ENCODE data around the gene PRIMPOL.

PRIMPOL gene

DNA sequence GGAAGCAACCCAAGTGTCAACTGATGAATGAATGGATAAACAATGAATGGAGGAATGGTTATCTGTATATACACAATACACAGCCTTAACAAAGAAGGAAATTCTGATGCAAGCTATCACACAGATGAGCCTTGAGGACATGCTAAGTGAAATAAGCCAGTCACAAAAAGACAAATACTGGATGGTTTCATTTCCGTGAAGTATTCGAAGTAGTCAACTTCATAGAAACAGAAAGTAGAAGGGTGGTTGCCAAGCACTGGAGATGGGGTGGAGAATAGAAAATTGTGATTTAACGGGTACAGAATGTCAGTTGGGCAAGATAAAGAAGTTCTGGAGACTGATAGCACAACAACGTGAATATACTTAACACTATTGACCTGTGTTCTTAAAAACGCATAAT, 56.2 kb downstream of the PRIMPOL start:
- no peak for TF ChIP-seq CTCF (IDR thresholded peaks at IDR 0.05; ENCODE audit: borderline replicate concordance, insufficient read depth, low read depth, low read length)
- no peak overlapping the region for H3K4me3 ChIP-seq (ENCODE audit: low read depth, low read length)

- no peak for TF ChIP-seq CTCF (IDR thresholded peaks at IDR 0.05; ENCODE audit: borderline replicate concordance, insufficient read depth, low read depth, low read length)
- H3K4me3 ChIP-seq (ENCODE audit: low read depth, low read length) = no peak overlapping the region
These were observed 56.9 kb downstream of the PRIMPOL start for GRCh38 chr4:184706453-184706852.

DNA sequence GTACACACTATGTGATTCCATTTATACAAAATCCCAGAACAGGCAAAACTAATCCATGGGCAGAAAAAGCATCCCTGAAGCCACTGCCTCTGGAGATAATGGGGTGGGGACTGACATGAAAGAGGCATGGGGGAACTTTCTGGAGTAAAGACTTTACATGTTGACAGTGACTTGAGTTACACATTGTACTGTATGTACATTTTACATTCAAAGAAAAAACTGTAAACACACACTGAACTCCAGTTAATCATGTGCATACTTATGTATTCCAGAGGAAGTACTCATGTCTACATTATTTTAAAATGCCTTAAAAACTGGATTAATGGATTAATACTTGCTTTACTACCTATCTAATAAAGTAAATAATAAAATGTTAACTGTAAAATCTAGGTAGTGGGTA, 62.8 kb downstream of the PRIMPOL start:
- no peak for TF ChIP-seq CTCF (IDR thresholded peaks at IDR 0.05; ENCODE audit: borderline replicate concordance, insufficient read depth, low read depth, low read length)
- H3K4me3 ChIP-seq (ENCODE audit: low read depth, low read length) = no peak overlapping the region

DNA sequence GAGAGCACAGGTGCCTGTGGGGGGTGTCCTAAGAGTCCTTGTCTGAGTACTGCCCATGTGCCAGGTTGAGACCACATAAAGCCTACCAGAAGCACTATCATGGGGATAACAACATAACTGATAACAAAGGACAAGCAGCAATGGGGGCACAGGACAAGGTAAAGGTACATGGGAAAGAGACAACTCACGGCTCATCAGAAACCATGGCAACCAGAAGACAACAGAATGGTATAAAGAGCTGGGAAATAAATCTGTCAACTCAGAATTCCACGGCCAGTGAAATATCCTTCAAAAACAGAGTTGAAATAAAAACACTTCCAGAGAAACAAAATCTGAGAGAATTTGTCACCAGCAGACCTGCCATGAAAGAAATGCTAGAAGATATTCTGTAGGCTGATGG, 64.3 kb downstream of the PRIMPOL start:
- H3K4me3 ChIP-seq (ENCODE audit: low read depth, low read length) = no peak overlapping the region
- TF ChIP-seq CTCF (IDR thresholded peaks at IDR 0.05; ENCODE audit: borderline replicate concordance, insufficient read depth, low read depth, low read length) = no peak

DNA sequence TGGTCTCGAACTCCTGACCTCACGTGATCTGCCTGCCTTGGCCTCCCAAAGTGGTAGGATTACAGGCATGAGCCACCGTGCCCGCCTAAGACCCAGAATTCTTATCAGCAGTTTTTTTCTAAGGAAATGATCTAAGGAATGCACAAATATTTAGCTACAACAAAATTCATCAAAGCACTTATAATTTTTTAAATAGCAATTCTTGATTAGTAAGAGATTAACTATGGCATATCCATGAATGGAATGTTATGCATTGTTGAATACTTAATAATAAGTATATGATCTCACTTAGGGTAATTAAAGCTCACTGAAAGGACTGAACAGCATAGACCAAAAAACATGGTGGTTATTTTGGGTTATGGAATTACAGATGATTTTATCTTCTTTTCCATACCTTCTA, 66.0 kb downstream of the PRIMPOL start:
- TF ChIP-seq CTCF (IDR thresholded peaks at IDR 0.05; ENCODE audit: borderline replicate concordance, insufficient read depth, low read depth, low read length) = no peak
- no peak overlapping the region for H3K4me3 ChIP-seq (ENCODE audit: low read depth, low read length)

DNA sequence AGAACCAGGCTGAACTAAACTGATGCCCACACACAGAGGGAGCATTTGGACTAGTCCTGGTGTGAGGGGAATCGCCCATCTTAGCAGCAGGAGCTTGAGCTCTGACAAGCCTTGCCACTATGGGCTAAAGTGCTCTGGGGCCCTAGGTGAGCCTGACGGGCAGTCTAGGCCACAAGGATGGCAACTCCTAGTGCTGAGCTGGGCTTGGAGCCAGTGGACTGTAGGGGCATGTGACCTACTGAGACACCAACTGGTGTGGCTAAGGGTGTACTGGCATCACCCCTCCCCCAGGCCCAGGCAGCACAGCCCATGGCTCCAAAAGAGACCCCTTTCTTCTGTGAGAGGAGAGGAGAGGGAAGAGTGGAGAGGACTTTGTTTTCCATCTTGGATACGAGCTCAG, 69.9 kb downstream of the PRIMPOL start:
- no peak overlapping the region for H3K4me3 ChIP-seq (ENCODE audit: low read depth, low read length)
- TF ChIP-seq CTCF (IDR thresholded peaks at IDR 0.05; ENCODE audit: borderline replicate concordance, insufficient read depth, low read depth, low read length) = no peak

GRCh38 chr4:184721254-184721653, 71.7 kb downstream of the PRIMPOL start:
- H3K4me3 ChIP-seq (ENCODE audit: low read depth, low read length) = no peak overlapping the region
- no peak for TF ChIP-seq CTCF (IDR thresholded peaks at IDR 0.05; ENCODE audit: borderline replicate concordance, insufficient read depth, low read depth, low read length)
